ENCODE data around the gene MRPL49.

Gene MRPL49

GRCh38 chr11:65110354-65110861 is 11.7 kb upstream of the MRPL49 start:
- Histone ChIP-seq H3K4me3 (ENCODE audit: low read depth in 1 of 2, low read length in 1 of 2) (peak overlapping the region in 1 of 2 experiments; percentile 41), H3K36me3 (peaks cover 30% of the 10 kb centered on the region), H3K9me3 (no peaks in the 10 kb centered on the region), H3K27me3 (peaks cover 29% of the 10 kb centered on the region), H3K4me1 (ENCODE audit: control insufficient read depth in 1 of 2, insufficient read depth in 1 of 2, low read depth in 1 of 2, low read length in 1 of 2) (peaks cover 35 to 36% of the 10 kb centered on the region in 2 experiments), H3K27ac (peak overlapping the region; percentile 54)
- TF ChIP-seq CTCF (IDR thresholded peaks at IDR 0.05), result peak; percentile 98

DNA sequence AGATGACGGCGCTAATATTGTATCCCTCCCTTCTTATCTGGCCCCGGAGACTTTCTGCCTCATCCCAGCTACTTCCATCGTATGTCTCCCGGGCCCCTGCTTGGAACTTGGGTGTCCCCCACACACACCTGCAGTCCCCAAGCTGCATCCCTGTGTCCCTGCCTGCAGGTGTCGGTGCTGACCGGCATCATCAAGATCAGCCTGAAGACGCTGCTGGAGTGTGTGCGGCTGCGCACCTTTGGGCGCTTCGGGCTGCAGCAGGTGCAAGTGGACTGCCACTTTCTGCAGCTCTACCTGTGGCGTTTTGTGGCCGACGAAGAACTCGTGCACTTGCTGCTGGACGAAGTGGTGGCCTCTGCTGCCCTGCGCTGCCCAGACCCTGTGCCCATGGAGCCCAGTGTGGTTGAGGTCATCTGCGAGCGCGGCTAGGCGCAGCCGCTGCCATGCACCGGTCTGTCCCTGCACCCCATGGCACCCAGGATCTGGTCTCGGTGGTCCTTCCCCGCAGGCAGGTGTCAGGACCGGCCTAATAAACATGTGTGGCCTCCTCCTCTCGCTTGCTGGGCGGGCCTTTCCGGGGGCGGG is 10.9 kb upstream of the MRPL49 start:
- Histone ChIP-seq H3K4me3 (ENCODE audit: low read depth in 1 of 2, low read length in 1 of 2) (peak overlapping the region; percentile 65 to 75), H3K27me3 (peaks cover 29% of the 10 kb centered on the region), H3K4me1 (ENCODE audit: control insufficient read depth in 1 of 2, insufficient read depth in 1 of 2, low read depth in 1 of 2, low read length in 1 of 2) (peaks cover 36% of the 10 kb centered on the region in 2 experiments), H3K9me3 (no peaks in the 10 kb centered on the region), H3K36me3 (peaks cover 30% of the 10 kb centered on the region), H3K27ac (peak overlapping the region; percentile 64)
- no peak for TF ChIP-seq CTCF (IDR thresholded peaks at IDR 0.05)

- peak; percentile 40 for TF ChIP-seq CTCF (IDR thresholded peaks at IDR 0.05)
- Histone ChIP-seq H3K4me1 (ENCODE audit: control insufficient read depth in 1 of 2, insufficient read depth in 1 of 2, low read depth in 1 of 2, low read length in 1 of 2) (peaks cover 43% of the 10 kb centered on the region in 2 experiments), H3K36me3 (peaks cover 30% of the 10 kb centered on the region), H3K27ac (peak within 1 kb of the TSS; percentile 64), H3K9me3 (no peaks in the 10 kb centered on the region), H3K27me3 (peaks cover 29% of the 10 kb centered on the region), H3K4me3 (ENCODE audit: low read depth in 1 of 2, low read length in 1 of 2) (peak within 1 kb of the TSS; percentile 65 to 75)
Measured at GRCh38 chr11:65111744-65112545, 10.2 kb upstream of the MRPL49 start, which contains the start of gene TM7SF2. TM7SF2 (plus strand) TSS chr11:65111872; CDS start chr11:65112016, 144 bp downstream.

- peaks cover 48% of the 10 kb centered on the region in 2 experiments for H3K4me1 ChIP-seq (ENCODE audit: control insufficient read depth in 1 of 2, insufficient read depth in 1 of 2, low read depth in 1 of 2, low read length in 1 of 2)
- H3K27ac ChIP-seq, result no peak overlapping the region
- H3K4me3 ChIP-seq (ENCODE audit: low read depth in 1 of 2, low read length in 1 of 2), result peak overlapping the region; percentile 65 to 75
- TF ChIP-seq CTCF (IDR thresholded peaks at IDR 0.05), result peak; percentile 77
- no peaks in the 10 kb centered on the region for H3K9me3 ChIP-seq
- H3K36me3 ChIP-seq, result peaks cover 24% of the 10 kb centered on the region
- peaks cover 29% of the 10 kb centered on the region for H3K27me3 ChIP-seq
Measured at GRCh38 chr11:65112546-65113360, 9.4 kb upstream of the MRPL49 start.

DNA sequence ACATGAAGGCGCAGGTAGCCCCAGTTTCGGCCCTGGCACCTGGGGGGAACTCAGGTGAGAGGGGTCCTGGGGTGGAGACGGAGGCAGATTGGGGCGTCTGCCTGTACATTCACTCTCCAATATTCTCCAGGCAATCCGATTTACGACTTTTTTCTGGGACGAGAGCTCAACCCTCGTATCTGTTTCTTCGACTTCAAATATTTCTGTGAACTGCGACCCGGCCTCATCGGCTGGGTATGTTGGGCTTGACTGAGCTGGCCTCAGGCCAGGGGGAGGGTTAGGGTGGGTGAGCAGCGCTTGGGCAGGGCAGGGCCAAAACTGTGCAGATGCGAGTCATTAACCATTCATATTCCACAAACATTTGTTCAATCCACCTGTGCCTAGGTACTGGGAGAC is 8.8 kb upstream of the MRPL49 start:
- Histone ChIP-seq H3K4me1 (ENCODE audit: control insufficient read depth in 1 of 2, insufficient read depth in 1 of 2, low read depth in 1 of 2, low read length in 1 of 2) (peaks cover 54% of the 10 kb centered on the region in 2 experiments), H3K9me3 (no peaks in the 10 kb centered on the region), H3K27ac (no peak overlapping the region), H3K36me3 (peaks cover 23% of the 10 kb centered on the region), H3K27me3 (peaks cover 29% of the 10 kb centered on the region), H3K4me3 (ENCODE audit: low read depth in 1 of 2, low read length in 1 of 2) (peak overlapping the region in 1 of 2 experiments; percentile 75)
- TF ChIP-seq CTCF (IDR thresholded peaks at IDR 0.05), result no peak
